NCI-H2107 treated with DMSO at 0.1 percent for 48 hours (cell line): Measurements from ENCODE around the gene RETSAT.

ENCODE experiments used
- DNase-seq: peaks from one replicate; lab custom pipeline; 2025; ENCODE audit not compliant: unreplicated experiment; lab: John Stamatoyannopoulos, UW

The RETSAT gene

GRCh38 chr2:85309699-85310321 is 44.5 kb downstream of the RETSAT start:
- DNase-seq, result no peak

- peak; percentile 26 for DNase-seq
Measured at GRCh38 chr2:85308896-85309555, 45.3 kb downstream of the RETSAT start.

GRCh38 chr2:85308201-85308600 is 46.1 kb downstream of the RETSAT start:
- DNase-seq, result no peak

- DNase-seq, result no peak
Measured at GRCh38 chr2:85307527-85307897, 46.8 kb downstream of the RETSAT start.

- DNase-seq, result no peak
Measured at GRCh38 chr2:85303780-85304531, 50.4 kb downstream of the RETSAT start.

DNA sequence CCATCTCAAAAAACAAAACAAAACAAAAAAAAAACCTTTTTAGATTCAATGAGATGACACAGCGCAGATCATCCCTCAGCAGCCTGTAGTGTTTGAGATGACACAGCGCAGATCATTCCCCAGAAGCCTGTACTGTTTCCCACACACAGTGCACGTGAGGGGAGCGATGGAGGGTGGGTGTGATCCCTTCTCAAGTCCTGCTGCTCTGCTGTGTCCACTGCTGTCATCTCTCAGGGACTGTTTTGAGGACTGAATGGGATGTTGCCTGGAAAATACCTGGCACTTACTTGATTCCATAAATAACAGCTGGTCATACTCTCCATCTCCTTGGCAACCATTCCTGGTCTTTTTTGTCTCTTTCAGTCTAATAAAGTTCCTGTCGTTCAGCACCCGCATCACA is 52.2 kb downstream of the RETSAT start:
- no peak for DNase-seq
